ENCODE results near the gene SULT2B1. TPM values are rescaled to one million over a fixed set of nuclear protein-coding genes. Genes with fewer than 3 reads are reported as not detected.
A peak's percentile ranks its signal among the peaks of the same experiment; 100 is the strongest.

Gene SULT2B1
- total RNA-seq, 1 donor from 2014 or later: not detected

- no peak for DNase-seq (ENCODE audit: low read depth)
- peak overlapping the region; percentile 96 for H3K4me3 ChIP-seq (ENCODE audit: low read depth, low read length)
- TF ChIP-seq CTCF (conservative IDR thresholded peaks at IDR 0.05; ENCODE audit: low read depth, low read length): no peak
These were observed 68.0 kb downstream of the SULT2B1 start for GRCh38 chr19:48619692-48620585.

- DNase-seq (ENCODE audit: low read depth): no peak
- H3K4me3 ChIP-seq (ENCODE audit: low read depth, low read length): peak overlapping the region; percentile 44
- TF ChIP-seq CTCF (conservative IDR thresholded peaks at IDR 0.05; ENCODE audit: low read depth, low read length): no peak
These were observed 71.6 kb downstream of the SULT2B1 start for GRCh38 chr19:48623556-48624066.

- TF ChIP-seq CTCF (conservative IDR thresholded peaks at IDR 0.05; ENCODE audit: low read depth, low read length): no peak
- DNase-seq (ENCODE audit: low read depth): no peak
These were observed 72.2 kb downstream of the SULT2B1 start for GRCh38 chr19:48624067-48624594.

GRCh38 chr19:48624791-48625723 lies 73.1 kb downstream of the SULT2B1 start:
- DNase-seq (ENCODE audit: low read depth): no peak
- TF ChIP-seq CTCF (conservative IDR thresholded peaks at IDR 0.05; ENCODE audit: low read depth, low read length): no peak
- H3K4me3 ChIP-seq (ENCODE audit: low read depth, low read length): peak overlapping the region; percentile 81

More at GRCh38 chr19:48624067-48624594, 72.2 kb downstream of the SULT2B1 start:
- peak overlapping the region; percentile 81 for H3K4me3 ChIP-seq (ENCODE audit: low read depth, low read length)

- no peak for TF ChIP-seq CTCF (conservative IDR thresholded peaks at IDR 0.05; ENCODE audit: low read depth, low read length)
- no peak for DNase-seq (ENCODE audit: low read depth)
- H3K4me3 ChIP-seq (ENCODE audit: low read depth, low read length): no peak overlapping the region
These were observed 73.9 kb downstream of the SULT2B1 start for GRCh38 chr19:48625891-48626327.

GRCh38 chr19:48627201-48627864 lies 75.4 kb downstream of the SULT2B1 start:
- no peak overlapping the region for H3K4me3 ChIP-seq (ENCODE audit: low read depth, low read length)
- no peak for TF ChIP-seq CTCF (conservative IDR thresholded peaks at IDR 0.05; ENCODE audit: low read depth, low read length)
- DNase-seq (ENCODE audit: low read depth): no peak
